Measurements from ENCODE around the gene EMD.

EMD gene

GRCh38 chrX:154398668-154399526, 19.8 kb downstream of the EMD start:
- Histone ChIP-seq H3K4me3 (peak overlapping the region; percentile 54 to 86 (median 79)), H3K9ac (peak overlapping the region; percentile 94 to 100 (median 96)), H3K9me3 (replicated peaks in 1 of 11) (peaks cover 16 to 39% (median 28%) of the 10 kb centered on the region in 11 experiments; a peak in 21 of 22 replicates), H3K27me3 (peaks cover 0 to 39% (median 17%) of the 10 kb centered on the region in 11 experiments; a peak in 17 of 22 replicates), H3K4me2 (peak overlapping the region; percentile 74 to 92 (median 86)), H3K4me1 (peaks cover 0 to 20% (median 9%) of the 10 kb centered on the region in 10 experiments; a peak in 13 of 20 replicates), H3K27ac (peak overlapping the region; percentile 88 to 99 (median 98)), H3K36me3 (peaks cover 22 to 26% (median 24%) of the 10 kb centered on the region in 11 experiments), H4K20me1 (peaks cover 36 to 50% (median 45%) of the 10 kb centered on the region in 11 experiments; a peak in 21 of 22 replicates)
- TF ChIP-seq Cebpa-rat (IDR thresholded peaks at IDR 0.05): no peak

DNA sequence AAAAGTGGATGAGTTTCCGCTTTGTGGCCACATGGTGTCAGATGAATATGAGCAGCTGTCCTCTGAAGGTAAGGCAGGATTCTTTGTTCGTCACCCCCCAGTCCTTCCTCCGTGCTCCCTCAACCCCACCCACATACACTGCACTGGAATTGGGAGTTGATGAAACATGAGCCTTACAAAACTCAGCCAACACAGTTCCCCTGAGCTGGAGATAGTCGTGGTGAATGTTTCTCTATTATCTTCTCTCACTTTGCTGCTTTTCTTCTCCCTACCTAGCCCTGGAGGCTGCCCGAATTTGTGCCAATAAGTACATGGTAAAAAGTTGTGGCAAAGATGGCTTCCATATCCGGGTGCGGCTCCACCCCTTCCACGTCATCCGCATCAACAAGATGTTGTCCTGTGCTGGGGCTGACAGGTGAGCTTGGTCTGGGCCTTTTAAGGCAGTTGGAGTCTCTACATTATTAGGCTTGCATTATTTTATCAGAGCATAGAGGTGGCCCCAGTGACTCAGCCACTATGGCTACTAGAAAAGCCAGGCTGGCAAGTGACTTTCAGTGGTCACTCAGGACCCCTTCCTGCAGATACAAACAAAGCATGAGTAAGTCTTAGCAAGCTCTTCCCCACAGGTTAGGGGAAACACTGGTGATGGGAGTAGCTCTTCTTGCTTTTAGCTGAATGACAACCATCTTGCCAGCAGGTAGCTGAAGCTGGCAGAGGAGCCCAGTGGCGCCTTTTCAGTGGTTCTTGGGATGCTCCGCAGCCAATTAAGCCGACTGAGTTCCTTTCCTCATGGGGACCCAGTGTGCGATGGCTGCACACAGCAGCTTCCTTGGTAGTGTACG, 20.7 kb downstream of the EMD start:
- H3K36me3 ChIP-seq: peaks cover 22 to 27% (median 24%) of the 10 kb centered on the region in 11 experiments
- peak overlapping the region; percentile 74 to 92 (median 86) for H3K4me2 ChIP-seq
- peak overlapping the region in 10 of 11 experiments; percentile 94 to 99 (median 98); a peak in 20 of 22 replicates for H3K27ac ChIP-seq
- peaks cover 0 to 40% (median 17%) of the 10 kb centered on the region in 11 experiments; a peak in 17 of 22 replicates for H3K27me3 ChIP-seq
- peaks cover 0 to 20% (median 9%) of the 10 kb centered on the region in 10 experiments; a peak in 13 of 20 replicates for H3K4me1 ChIP-seq
- peaks cover 36 to 57% (median 46%) of the 10 kb centered on the region in 11 experiments; a peak in 21 of 22 replicates for H4K20me1 ChIP-seq
- TF ChIP-seq Cebpa-rat (IDR thresholded peaks at IDR 0.05): no peak
- H3K9me3 ChIP-seq (replicated peaks in 1 of 11): peaks cover 16 to 41% (median 28%) of the 10 kb centered on the region in 11 experiments; a peak in 21 of 22 replicates
- peak overlapping the region; percentile 54 to 86 (median 79) for H3K4me3 ChIP-seq
- peak overlapping the region; percentile 94 to 100 (median 96) for H3K9ac ChIP-seq

DNA sequence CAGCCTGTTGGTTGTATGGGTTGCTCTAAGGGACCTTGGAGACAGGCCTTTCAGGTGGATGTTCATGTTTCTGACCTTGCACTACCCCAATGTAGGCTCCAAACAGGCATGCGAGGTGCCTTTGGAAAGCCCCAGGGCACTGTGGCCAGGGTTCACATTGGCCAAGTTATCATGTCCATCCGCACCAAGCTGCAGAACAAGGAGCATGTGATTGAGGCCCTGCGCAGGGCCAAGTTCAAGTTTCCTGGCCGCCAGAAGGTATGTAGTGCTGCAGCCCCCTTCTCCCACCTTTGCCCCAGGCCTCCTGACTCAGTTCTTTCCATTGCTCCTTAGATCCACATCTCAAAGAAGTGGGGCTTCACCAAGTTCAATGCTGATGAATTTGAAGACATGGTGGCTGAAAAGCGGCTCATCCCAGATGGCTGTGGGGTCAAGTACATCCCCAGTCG, 21.3 kb downstream of the EMD start:
- Histone ChIP-seq H3K4me2 (peak overlapping the region; percentile 74 to 92 (median 86)), H3K27ac (peak overlapping the region in 9 of 11 experiments; percentile 96 to 99 (median 98); a peak in 13 of 22 replicates), H3K4me1 (peaks cover 0 to 20% (median 11%) of the 10 kb centered on the region in 10 experiments; a peak in 13 of 20 replicates), H4K20me1 (peaks cover 36 to 63% (median 46%) of the 10 kb centered on the region in 11 experiments; a peak in 21 of 22 replicates), H3K36me3 (peaks cover 22 to 34% (median 24%) of the 10 kb centered on the region in 11 experiments), H3K4me3 (peak overlapping the region; percentile 54 to 86 (median 79); a peak in 19 of 20 replicates), H3K9ac (peak overlapping the region; percentile 94 to 100 (median 96); a peak in 21 of 22 replicates), H3K9me3 (replicated peaks in 1 of 11) (peaks cover 16 to 41% (median 28%) of the 10 kb centered on the region in 11 experiments; a peak in 21 of 22 replicates), H3K27me3 (peaks cover 0 to 46% (median 17%) of the 10 kb centered on the region in 11 experiments; a peak in 17 of 22 replicates)

DNA sequence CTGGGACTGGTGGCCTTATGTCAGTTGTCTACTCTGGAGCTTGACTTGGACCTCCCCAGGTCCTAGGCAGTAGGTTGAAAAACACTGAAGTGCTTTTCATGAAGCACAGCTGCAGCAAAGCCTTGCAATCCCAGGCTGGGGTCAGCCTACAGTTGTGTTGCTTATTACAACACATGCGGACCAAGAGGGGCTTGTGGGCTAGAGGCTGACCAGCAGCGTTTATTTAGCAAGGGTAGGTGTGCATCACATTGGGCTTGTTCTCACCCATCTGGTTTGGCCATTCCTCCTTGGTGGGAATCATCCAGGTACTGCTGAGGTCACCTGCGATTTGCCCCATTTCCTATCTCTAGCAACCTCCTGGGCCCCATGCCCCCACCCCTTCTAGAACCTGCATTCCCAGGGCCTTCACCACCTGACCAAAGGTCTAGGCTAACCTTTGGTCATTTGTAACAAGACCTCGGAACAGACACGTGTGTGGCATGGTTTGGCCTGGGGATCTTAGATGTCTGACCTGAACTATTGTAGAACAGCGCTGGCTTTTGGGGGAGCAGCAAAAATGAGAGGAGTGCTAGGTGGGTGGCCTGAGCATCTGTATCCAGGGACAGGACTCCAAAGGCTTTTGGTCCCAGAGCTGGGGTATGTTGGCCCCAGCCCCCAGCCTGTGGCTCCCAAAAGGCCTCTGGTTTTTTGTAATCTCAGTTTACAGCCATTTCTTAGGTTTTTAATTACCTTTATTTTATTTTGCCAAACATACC, 22.1 kb downstream of the EMD start:
- H3K9ac ChIP-seq: peak overlapping the region in 6 of 11 experiments; percentile 95 to 100 (median 97); a peak in 10 of 22 replicates
- peak overlapping the region in 4 of 10 experiments; percentile 78 to 86 (median 82); a peak in 5 of 20 replicates for H3K4me3 ChIP-seq
- TF ChIP-seq Cebpa-rat (IDR thresholded peaks at IDR 0.05): no peak
- peaks cover 0 to 46% (median 17%) of the 10 kb centered on the region in 11 experiments; a peak in 17 of 22 replicates for H3K27me3 ChIP-seq
- peaks cover 16 to 36% (median 28%) of the 10 kb centered on the region in 11 experiments; a peak in 21 of 22 replicates for H3K9me3 ChIP-seq (replicated peaks in 1 of 11)
- H3K36me3 ChIP-seq: peaks cover 22 to 34% (median 24%) of the 10 kb centered on the region in 11 experiments
- H3K4me2 ChIP-seq: peak overlapping the region in 10 of 11 experiments; percentile 13 to 92 (median 85); a peak in 13 of 22 replicates
- peaks cover 0 to 19% (median 9%) of the 10 kb centered on the region in 10 experiments; a peak in 13 of 20 replicates for H3K4me1 ChIP-seq
- H3K27ac ChIP-seq: peak overlapping the region in 3 of 11 experiments; percentile 6 to 99 (median 98); a peak in 3 of 22 replicates
- peaks cover 36 to 64% (median 46%) of the 10 kb centered on the region in 11 experiments; a peak in 21 of 22 replicates for H4K20me1 ChIP-seq

GRCh38 chrX:154401918-154402621, 23.0 kb downstream of the EMD start:
- Histone ChIP-seq H3K9ac (no peak overlapping the region), H3K27me3 (peaks cover 0 to 46% (median 17%) of the 10 kb centered on the region in 11 experiments; a peak in 17 of 22 replicates), H3K4me3 (no peak overlapping the region), H3K4me1 (peaks cover 0 to 14% (median 7%) of the 10 kb centered on the region in 10 experiments; a peak in 11 of 20 replicates), H3K4me2 (no peak overlapping the region), H3K27ac (no peak overlapping the region; a peak in 1 of 22 replicates), H3K9me3 (replicated peaks in 1 of 11) (peaks cover 16 to 30% (median 25%) of the 10 kb centered on the region in 11 experiments; a peak in 21 of 22 replicates), H3K36me3 (peaks cover 22 to 34% (median 24%) of the 10 kb centered on the region in 11 experiments), H4K20me1 (peaks cover 36 to 64% (median 46%) of the 10 kb centered on the region in 11 experiments; a peak in 21 of 22 replicates)
- no peak for TF ChIP-seq Cebpa-rat (IDR thresholded peaks at IDR 0.05)

DNA sequence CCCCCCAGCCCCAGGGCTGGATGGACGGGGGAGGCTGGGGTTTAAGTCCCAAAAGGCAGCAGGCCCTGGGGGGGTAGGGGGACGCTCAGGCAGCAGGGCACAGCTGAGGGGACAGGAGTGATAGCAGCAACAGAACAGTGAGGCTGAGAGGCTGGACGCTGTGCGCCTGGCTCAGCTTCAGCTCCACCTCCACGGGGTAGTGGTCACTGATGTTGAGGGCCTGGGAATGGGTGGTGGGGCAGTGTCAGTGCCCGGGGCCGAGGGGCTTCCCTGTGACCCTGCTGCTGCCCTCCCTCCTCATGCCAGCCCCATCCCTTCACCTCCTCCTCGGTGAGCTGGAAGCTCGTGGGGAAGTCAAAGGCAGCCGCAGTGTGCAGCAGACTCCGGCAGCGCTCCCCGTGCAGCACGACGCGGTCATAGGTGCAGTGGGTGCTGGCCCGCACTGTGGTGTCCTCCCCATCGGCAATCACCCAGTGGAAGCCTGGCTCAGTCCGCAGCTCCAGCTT, 23.6 kb downstream of the EMD start:
- H3K27ac ChIP-seq: no peak overlapping the region; a peak in 1 of 22 replicates

More for the DNA sequence above, 23.6 kb downstream of the EMD start:
- Histone ChIP-seq H4K20me1 (peaks cover 36 to 64% (median 46%) of the 10 kb centered on the region in 11 experiments; a peak in 21 of 22 replicates), H3K9ac (no peak overlapping the region), H3K36me3 (peaks cover 22 to 34% (median 24%) of the 10 kb centered on the region in 11 experiments), H3K27me3 (peaks cover 0 to 46% (median 17%) of the 10 kb centered on the region in 11 experiments; a peak in 17 of 22 replicates), H3K9me3 (replicated peaks in 1 of 11) (peaks cover 11 to 24% (median 19%) of the 10 kb centered on the region in 11 experiments; a peak in 19 of 22 replicates), H3K4me3 (no peak overlapping the region), H3K4me2 (no peak overlapping the region), H3K4me1 (peaks cover 0 to 20% (median 7%) of the 10 kb centered on the region in 10 experiments; a peak in 13 of 20 replicates)
- no peak for TF ChIP-seq Cebpa-rat (IDR thresholded peaks at IDR 0.05)
